ENCODE results near the gene CNTN6. TPM values are rescaled to one million over a fixed set of nuclear protein-coding genes. Genes with fewer than 3 reads are reported as not detected.

The CNTN6 gene
- total and polyA plus RNA-seq, 8 donors = 3.0 to 8.4 (median 6.7) TPM

DNA sequence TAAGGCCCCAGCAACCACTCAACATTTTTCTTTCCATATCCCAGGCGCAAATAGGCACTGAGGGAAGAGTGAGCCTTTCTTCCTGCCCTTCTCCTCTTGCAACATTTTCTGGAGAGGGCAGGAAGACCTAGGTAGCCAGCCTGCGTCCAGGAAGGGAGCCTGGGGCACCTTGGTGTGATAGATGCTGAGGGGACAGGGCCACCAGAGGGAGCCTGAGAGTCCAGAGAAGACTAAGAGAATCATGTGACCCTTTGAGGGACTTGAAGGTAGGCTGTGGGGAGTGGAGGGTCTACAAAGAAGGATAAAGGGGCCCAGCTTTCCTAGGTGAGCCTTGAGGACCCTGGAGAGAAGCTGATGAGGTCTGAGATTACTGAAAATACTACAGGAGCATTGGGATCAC lies 346.6 kb downstream of the CNTN6 start:
- intact Hi-C loops (cut with DNase I) = no loop called here
- Histone ChIP-seq H3K27ac (no peak overlapping the region), H3K4me1 (no peaks in the 10 kb centered on the region), H3K36me3 (no peaks in the 10 kb centered on the region), H3K9me3 (peaks cover 0 to 4% of the 10 kb centered on the region in 2 donors), H3K4me3 (no peak overlapping the region), H3K27me3 (no peaks in the 10 kb centered on the region)
- DNase-seq = no peak
- ATAC-seq = no peak
- TF ChIP-seq, protein P1, sequence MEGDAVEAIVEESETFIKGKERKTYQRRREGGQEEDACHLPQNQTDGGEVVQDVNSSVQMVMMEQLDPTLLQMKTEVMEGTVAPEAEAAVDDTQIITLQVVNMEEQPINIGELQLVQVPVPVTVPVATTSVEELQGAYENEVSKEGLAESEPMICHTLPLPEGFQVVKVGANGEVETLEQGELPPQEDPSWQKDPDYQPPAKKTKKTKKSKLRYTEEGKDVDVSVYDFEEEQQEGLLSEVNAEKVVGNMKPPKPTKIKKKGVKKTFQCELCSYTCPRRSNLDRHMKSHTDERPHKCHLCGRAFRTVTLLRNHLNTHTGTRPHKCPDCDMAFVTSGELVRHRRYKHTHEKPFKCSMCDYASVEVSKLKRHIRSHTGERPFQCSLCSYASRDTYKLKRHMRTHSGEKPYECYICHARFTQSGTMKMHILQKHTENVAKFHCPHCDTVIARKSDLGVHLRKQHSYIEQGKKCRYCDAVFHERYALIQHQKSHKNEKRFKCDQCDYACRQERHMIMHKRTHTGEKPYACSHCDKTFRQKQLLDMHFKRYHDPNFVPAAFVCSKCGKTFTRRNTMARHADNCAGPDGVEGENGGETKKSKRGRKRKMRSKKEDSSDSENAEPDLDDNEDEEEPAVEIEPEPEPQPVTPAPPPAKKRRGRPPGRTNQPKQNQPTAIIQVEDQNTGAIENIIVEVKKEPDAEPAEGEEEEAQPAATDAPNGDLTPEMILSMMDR (IDR thresholded peaks at IDR 0.05) = no peak

DNA sequence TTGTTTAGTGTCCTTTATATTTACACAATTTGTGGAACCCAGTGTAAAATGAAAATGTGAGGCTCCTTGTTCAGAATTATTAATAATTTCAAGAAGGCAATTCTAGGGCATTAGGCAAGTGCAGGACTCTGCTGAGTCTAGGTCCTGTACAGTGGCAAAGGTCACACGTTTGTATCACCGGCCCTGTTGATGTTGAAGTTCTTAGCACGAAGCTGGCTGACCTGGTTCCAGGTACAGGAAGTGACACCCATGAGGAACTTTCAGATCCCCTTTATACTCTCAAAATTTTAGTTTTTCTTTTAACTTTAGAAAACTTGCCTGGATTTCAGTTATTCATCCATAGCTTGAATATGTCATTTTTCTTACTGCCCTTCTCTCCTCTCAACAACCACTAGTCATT lies 349.4 kb downstream of the CNTN6 start:
- TF ChIP-seq, protein P1 (IDR thresholded peaks at IDR 0.05) = no peak

DNA sequence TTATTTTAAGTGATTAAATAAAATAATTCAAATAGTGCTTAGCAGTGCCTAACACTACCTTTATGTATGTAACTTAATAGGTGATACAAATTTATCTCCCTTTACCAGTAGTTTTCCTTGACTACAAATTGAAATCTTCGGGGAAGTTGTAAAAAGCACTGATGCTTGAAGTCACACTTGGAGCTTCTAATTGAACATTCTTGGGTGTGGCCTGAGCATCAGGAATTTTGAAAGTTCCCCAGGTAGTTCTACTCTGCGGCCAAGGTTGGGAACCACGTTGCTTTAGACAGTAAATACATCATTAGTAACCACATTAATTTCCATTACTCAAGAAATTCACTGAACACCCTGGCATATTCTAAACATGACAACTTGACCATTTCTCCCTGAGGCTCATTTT lies 351.4 kb downstream of the CNTN6 start:
- Histone ChIP-seq H3K4me1 (no peaks in the 10 kb centered on the region), H3K36me3 (no peaks in the 10 kb centered on the region), H3K27me3 (no peaks in the 10 kb centered on the region), H3K27ac (no peak overlapping the region), H3K9me3 (no peaks in the 10 kb centered on the region), H3K4me3 (no peak overlapping the region)
- intact Hi-C loops (cut with DNase I) = no loop called here
- DNase-seq (no peak), ATAC-seq (no peak)
- TF ChIP-seq, protein P1 (IDR thresholded peaks at IDR 0.05) = no peak

More for the DNA sequence above, 349.4 kb downstream of the CNTN6 start:
- Histone ChIP-seq H3K4me1 (no peaks in the 10 kb centered on the region), H3K27ac (no peak overlapping the region), H3K9me3 (no peaks in the 10 kb centered on the region), H3K4me3 (no peak overlapping the region), H3K36me3 (no peaks in the 10 kb centered on the region), H3K27me3 (no peaks in the 10 kb centered on the region)
- no peak for DNase-seq
- intact Hi-C loops (cut with DNase I) = no loop called here
- no peak for ATAC-seq

DNA sequence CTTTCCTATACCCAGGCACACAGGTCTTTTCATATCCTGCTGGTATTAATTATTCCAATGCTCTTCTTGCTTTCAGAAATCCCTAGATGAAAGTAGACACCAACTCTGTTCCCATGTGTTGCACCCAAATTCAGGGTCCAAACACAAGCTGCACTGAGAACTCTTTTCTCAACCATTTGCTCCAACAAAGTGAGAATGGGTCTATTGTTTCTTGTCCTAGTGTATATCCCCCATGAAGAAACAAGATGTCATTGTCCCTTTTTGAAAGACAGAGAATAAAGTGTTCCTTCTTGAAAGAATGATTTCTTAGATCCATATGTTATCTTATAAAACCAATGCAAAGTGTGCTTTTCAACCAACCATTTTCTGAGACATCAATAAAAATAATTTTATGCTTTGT lies 353.7 kb downstream of the CNTN6 start:
- Histone ChIP-seq H3K9me3 (no peaks in the 10 kb centered on the region), H3K4me1 (no peaks in the 10 kb centered on the region), H3K36me3 (no peaks in the 10 kb centered on the region), H3K27me3 (no peaks in the 10 kb centered on the region), H3K4me3 (no peak overlapping the region), H3K27ac (no peak overlapping the region)
- no peak for ATAC-seq
- TF ChIP-seq, protein P1 (IDR thresholded peaks at IDR 0.05) = no peak
- intact Hi-C loops (cut with DNase I) = no loop called here
- DNase-seq = no peak

DNA sequence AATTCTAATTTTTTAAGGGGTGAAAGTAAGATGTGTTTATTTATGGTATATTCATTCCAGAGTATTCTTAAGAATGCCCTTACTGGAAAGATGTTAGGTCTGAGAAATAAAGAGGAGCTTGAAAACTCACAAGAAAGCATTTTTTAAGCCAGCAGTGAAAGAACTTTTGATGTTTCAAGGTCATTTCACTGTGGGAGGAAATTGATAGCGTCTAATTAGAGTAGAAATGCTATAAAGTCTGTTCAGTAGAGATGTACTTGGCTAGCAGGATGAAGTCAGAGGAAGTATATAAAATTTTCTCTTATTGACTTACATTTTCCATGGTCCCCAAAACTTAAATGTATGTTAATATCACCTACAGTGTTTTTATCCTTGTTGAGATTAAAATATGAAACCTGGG lies 354.6 kb downstream of the CNTN6 start:
- Histone ChIP-seq H3K4me1 (no peaks in the 10 kb centered on the region), H3K9me3 (no peaks in the 10 kb centered on the region), H3K4me3 (no peak overlapping the region), H3K36me3 (no peaks in the 10 kb centered on the region), H3K27ac (no peak overlapping the region), H3K27me3 (no peaks in the 10 kb centered on the region)
- DNase-seq (no peak), ATAC-seq (no peak)
- intact Hi-C loops (cut with DNase I) = no loop called here
- TF ChIP-seq, protein P1 (IDR thresholded peaks at IDR 0.05) = no peak
